ENCODE results near the gene PLA2G4A.

Gene PLA2G4A

DNA sequence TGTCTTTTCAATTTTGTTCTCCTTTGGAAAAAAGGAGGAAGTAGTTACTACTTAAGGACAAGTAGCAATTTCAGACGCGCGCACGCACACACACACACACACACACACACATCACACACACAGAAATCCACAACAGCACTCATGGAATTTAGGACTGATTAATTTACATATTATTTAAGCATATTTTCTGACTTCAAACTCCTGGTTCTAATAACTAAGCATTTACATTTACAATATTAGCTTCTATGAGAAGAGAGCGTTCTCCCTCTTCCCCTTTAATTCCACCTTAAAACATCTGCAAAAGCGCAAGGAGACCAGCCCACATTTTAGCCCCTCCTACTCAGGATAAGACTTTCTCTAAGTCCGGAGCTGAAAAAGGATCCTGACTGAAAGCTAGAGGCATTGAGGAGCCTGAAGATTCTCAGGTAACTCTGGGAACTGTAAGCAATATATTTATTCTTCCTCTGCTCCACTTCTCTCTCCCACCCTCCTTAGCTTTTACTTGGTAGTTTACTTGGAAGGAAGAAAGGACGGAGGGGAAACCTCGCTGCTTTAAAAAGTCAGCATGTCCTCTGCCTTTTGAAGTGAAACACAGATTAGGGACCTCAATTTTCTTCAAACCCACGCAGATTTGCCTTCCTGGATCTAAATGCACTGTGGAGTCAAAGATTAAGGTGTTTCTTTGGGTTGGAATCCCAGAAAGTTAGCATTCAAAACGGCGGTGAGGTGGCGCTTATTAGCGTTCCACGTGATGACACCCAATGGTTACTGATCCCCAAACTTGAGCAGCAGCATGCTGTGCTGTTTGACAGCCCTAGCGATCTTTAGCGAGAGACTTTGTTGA, at the start of gene PLA2G4A:
Gene PLA2G4A, plus strand, starts transcription at position 339 of the 844 bp plus-strand sequence. CDS start 25,406 bp downstream, outside the sequence.
- peak; percentile 81 for DNase-seq

DNA sequence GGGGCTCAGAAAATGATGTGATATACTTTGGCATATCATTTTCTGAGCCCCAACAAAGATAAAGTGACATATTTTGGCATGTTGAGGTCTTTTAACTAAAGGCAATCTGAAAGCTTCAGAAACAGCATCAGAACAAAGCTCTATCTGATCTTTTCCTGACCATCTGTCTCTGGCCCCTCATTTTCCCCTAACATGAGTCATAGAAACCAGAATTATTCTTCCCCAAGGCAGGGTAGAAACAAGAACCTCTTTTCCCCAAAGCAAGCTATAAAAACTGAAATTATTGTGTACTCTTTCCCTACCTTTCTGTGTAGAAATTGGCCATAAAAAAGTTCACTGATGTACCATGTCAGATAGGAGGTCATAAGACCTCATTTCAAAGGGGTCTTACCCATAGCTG, 48.7 kb upstream of the PLA2G4A start:
- no peak for DNase-seq

DNA sequence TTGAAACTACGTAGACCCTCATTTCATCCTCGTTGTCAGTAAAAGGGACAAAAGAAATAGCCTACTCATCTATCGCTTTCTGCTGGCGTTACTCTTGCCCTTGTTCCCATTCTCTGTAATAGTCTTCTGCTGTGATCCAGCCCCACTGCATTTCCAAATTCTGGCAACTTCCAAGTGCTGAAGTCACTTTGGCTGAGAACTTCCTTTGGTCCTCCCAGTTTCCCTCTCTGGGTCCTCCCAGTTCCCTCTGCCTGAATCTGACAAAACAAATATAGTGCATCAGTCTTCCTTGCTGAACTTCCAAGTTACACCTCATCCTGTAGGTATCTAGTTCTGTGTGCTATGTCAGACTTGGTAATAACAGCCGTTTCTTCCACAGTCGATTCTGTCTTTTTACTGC, 47.0 kb upstream of the PLA2G4A start:
- DNase-seq: no peak

DNA sequence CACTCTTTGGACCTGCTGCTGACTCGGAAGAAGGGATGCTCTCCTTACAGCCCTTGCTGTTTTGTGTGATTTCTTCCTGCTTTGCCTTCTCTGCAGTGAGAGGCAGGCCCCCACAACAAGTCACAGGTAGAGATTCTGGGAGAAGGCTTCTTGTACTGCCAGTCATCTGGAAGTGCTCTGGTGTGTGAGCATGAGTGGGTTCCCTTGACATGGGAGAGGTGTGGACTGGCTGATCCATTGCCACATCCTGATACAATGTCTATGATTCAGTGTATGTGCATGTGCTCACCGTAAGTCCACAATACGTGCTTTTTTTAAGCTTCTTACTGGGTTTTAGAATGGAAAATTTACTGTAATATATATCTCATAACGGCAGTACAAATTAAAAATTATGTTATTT, 46.0 kb upstream of the PLA2G4A start:
- no peak for DNase-seq

DNA sequence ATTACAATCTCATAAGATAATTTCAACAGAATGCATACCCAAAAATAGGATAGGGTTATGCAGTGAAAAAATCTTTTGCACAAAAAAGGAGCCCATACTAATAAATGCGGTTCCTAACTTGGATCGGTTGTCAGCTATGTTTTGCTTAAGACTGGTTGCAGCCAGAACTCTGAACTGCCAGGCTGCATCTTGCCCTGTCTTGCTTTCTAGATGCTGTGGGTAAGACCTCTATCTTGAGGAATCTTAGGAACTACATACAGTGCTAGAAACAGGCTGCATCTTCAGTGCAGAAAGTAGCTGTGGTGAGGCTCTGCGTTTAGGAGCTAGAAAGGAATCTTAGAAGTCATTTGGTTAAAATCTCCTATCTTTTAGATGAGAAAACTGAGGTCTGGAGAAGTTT, 45.6 kb upstream of the PLA2G4A start:
- no peak for DNase-seq

DNA sequence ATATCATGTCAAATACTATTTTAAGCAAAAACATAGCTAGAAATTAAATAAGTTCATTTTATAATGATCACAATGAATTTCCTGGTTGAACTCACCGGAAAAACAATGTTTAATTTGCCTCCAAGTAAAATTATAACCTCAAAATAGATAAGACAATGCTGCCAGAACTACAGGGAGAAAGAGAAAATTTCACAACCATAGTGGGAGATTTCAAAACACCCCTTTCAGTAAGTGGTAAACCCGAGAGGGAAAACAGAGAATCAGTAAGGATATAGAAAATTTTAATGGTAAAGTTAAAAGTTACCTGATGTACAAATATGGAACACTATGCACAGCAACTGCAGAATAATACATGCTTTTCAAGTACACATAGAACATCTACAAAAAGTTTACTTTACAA, 43.2 kb upstream of the PLA2G4A start:
- no peak for DNase-seq

DNA sequence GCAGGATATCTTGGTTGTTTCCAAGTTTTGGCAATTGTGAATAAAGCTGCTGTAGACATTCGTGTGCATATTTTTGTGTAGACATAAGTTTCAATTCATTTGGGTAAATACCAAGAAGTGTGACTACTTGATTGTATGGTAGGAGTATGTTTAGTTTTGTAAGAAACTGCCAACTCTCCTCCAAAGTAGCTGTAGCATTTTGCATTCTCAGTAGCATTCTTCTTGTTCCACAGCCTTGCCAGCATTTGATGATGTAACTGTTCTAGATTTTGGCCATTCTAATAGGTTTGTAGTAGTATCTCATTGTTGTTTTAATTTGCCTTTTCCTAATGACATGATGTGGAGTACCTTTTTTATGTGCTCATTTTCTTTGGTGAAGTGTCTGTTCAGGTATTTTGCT, 38.6 kb upstream of the PLA2G4A start:
- no peak for DNase-seq

DNA sequence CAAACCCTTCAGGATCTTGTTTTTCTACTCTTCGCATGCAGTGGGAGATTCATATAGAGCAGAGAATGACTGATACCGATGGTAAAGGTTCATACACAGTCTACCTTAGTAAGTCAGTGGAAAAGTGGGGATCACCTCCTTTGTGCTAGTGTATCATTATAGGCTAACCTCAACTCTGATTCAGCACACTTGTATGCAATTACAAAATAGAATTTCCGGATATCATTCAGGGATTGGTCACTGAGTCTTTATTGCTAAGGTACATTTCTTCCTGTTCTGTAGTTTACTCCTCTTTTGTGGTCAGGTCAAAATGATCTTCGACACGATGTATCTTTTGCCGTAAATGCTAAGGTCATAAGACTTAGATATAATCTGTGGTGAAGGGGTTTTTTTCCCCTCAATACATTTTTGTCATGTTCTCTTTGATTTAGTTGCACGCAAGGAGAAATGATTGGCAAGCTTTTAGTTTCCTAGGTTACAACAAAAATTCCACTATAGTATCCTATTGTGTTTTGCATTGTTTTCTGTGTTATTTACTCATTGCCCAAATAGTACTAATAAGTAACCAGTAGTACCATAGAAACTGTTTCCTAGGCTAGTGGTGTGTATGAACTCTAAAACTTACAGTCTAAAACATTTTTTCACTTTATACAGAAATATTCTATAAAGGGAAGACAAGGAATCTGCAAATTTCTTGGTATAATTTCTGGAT, 35.7 kb upstream of the PLA2G4A start:
- no peak for DNase-seq

DNA sequence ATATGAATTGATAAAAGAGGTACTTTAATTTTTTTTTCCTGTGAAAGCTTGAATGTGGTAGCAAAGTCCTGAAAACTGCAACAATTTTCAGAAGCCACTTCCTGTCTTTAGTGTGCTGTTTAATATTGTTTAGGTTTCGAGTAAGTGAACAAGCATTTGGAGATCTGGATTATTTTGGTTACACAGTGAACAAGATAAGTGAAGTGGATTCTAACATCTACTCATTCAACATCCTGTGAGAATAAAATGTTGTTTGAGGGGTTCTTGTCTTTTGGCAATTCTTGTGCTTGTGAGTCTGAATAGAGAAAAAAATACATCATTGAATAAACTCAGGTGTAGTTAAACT, 35.2 kb upstream of the PLA2G4A start:
- DNase-seq: no peak

DNA sequence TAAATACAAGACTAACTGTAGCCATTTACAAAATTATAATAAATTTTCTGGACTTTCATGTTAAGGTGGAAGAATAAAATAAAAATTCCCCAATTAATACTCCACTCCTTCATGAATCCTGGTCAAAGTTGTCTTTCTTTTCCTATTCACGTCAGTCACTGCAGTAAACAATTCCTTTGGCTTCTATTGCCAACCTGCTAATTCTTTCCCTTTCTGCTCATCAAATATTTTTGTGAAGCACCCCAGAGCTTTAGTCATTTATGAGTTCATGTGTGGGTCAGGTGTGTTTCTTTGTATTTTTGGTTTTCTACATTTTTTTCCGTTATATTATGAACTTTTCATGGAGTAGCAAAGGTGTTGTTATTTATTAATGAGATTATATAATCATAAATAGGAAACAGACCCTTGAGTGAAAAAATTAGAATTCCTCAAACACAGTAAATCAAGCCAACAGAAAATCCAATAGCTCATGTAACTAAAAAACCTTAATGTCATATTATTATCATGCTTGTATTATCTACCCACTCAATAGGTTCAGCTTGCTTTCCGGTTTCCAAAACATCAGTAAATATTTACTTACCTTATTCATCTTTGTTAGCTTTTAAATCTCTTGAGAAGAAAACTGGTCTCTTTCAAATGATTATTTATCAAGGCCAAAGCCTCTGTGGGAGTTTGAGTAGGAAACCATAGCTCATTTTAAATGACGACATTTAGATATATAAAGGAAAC, 29.6 kb upstream of the PLA2G4A start:
- no peak for DNase-seq

DNA sequence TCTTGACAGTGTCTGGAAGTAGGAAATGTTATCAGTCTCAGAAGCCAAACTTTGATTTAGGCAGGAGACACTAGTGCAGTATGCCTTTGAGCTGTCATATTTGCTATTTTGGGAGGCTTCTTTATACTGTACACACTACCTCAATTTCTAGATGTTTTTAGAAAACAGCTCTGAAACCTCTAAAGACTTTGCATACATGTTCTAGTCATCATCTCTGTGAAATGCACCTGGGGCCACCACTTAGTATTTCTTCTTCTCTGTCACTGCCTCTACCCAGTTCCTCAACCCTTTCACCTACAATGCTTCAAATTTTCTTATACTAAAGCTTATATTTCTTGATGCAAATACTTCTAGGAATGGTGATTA, 29.1 kb upstream of the PLA2G4A start:
- no peak for DNase-seq

DNA sequence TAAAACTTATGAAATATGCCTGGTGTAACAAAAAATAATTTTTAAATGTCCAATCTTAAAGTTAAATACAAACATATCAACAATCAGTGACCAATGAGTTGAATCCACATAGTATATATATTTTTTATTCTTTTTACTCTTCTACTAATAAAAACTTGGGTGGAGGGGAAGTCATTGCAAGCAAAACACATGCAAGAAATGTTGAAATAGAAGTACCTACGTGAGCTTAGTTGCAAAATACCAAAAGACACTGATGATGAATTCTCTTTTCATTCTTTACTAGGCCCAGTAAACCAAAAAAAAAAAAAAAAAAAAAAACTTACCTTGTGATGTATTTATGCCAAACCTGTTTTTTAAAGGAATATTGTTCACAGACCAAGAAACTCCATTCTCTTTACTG, 26.4 kb upstream of the PLA2G4A start:
- DNase-seq: no peak

DNA sequence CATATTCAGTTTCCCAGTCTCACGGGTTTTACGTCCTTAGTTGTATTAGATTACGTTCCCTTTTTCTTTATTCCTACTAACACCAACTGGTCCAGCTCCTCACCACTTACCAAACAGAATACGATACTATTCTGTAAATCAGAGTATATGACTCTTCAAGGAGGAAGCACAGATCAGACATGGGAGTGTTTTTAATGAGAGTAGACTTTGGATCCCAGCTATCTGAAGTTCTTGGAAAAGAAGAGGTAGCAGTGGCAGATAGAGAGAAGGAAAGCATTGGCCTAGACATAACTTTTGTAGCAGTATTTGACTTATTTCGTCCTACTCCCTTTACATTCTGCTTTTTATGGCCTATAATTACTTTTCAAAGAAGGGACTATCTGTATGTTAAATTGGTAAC, 24.1 kb upstream of the PLA2G4A start:
- no peak for DNase-seq

DNA sequence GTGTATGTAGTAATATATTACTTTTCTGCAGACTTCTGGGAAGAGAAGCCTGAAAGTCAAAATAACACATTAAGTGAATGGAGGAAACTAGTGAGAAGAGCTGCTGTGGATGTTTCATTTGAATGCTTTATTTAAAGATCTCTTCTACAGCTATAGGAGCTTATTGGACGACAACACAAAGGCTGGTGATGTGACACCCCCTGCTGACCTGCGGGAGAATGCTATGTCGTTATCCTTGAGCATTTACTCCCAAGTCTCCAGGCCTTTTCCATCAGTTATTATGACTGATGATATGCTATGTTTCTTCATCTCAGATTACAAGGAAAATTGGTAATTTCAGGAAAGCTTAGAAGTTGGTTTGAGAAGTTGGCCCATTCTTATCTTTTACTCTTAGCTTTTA, 22.3 kb upstream of the PLA2G4A start:
- DNase-seq: no peak

DNA sequence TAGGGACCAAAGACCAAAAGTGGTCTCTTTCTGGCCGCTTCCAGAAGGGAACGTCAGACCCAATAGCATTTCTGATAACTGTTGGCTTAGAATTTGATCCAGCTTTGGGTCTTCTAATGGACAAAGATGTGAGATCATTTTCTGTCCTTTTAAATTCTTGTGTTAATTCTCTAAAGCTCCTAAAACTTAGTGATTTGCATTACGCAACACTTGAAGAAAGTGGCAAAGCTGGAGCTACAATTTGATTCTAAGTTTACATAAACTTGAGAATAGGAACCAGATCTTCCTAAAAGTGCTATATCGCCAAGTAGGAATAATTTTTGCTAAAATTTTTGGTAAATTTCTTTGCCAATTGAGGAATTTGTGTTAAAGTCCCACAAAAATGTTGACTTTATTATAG, 21.6 kb upstream of the PLA2G4A start:
- no peak for DNase-seq

DNA sequence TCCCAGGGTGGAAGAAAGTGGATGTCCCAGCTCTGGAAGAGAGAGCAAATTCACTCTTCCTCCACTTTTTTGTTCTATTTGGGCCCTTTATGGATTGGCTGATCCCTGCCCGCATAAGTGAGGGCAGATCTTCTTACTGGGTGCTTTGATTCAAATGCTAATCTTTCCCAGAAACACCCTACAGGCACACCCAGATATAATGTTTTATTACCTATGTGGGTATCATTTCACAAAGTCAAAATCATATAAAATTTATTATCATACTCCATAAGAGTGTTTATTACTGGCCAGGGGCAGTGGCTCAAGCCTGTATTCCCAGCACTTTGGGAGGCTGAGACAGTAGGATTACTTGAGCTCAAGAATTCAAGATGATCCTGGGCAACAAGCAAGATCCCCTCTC, 16.9 kb upstream of the PLA2G4A start:
- DNase-seq: no peak

DNA sequence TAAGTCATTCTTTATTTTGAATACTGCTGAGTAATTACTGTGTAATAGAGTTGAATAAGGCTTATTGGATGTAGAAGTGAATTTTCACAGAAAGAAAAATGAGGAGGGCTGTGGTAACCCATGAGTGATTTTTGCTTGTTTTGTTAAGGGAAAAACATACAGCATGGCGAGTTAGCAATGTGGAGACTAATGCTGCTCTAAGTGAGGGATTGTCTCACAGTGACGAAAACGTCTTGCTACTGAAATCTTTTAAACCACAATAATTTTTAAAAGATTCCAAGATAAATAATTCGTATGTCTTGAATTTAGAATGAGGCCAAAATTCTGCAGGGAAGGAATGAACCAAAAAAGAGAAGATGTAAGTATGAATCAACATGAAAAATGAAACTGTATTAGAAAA, 16.2 kb upstream of the PLA2G4A start:
- peak; percentile 16 for DNase-seq

DNA sequence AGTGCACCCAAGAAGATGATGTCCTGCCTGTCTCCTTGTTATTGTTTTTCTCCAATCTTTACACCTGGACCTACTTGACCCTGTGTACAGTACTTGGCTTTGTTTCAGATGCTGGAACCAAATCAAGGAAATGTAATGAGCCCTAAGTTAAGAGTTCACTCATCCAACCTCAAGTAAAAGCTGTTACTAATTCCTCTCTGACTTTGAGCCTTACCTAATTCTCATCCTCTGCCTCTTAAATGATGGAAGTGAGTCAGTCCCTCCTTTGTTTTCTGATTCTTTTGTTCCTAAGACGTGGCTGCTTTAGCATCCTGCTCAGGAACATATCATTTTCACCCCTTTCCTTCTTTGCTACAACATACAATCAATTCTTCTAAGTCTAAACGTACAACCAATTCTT, 15.3 kb upstream of the PLA2G4A start:
- no peak for DNase-seq

DNA sequence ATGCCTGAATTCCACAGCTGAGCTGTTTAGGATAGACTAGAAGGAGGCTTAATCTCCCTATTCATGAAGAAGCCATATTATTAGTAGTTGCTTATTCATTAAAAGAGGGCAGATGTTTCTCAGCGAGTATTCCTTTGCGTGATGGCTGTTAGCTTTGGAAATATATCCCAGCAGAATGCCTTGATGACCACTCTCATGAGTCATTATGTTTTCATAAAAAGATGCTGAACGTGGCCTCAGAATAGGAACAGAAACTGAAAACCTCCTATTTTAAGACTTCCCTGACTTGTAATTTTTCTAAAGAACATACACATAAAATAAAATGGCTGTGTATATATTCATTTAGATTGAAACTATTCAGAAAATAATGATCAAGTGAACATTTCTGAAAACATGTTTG, 9.6 kb upstream of the PLA2G4A start:
- no peak for DNase-seq

DNA sequence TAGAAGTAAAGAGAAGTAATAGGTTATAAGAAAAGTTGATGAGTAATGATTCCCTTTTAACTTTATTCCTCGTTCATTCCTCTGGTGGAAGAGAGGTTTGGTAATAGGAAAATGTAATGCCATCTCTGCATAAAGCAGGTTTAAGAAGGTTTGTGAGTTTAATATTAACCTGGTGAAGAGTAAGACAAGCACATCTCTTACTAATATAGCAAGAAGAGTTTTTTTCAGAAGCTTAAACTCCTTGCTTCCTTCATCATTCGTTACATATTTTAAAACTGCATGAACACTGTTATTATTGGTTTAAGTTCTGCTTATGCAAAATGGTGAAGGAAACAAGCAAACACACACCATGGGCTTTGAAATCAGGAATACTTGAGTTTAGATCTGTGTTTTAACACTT, 9.2 kb upstream of the PLA2G4A start:
- no peak for DNase-seq

DNA sequence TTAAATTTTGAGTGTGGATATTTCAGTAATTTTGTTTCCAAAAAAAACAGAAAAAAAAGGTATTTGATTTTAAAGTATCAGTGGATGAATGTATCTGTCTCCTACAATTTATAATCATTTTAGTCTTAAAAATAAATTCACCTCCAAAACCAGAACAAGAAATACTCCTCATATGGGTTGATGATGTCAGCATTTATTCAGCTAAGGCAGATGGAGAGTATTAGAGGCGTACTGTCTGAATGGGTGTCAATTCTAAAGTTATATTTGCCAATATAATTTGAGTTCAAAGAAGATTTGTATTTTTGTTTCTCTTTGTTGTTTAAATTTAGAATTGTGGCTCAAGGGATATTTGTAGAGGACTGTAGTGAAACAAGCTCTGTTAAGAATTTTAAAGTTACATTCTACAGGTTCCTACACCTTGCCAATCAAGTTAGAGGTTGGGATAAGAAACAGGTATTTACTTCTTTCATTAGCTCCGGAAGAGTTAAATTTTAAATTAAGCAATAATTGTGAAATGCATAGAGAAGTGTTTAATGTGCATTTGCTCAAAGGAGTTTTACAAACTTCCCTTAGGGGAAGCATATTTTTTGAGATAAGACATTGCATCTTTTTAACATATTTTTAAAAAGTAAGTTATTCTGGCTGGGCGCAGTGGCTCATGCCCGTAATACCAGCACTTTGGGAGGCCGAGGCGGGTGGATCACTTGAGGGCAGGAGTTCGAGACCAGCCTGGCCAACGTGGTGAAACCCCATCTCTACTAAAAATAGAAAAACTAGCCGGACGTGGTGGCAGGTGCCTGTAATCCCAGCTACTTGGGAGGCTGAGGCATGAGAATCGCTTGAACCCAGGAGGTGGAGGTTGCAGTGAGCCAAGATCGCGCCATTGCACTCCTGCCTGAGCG, 1.2 kb downstream of the PLA2G4A start:
- no peak for DNase-seq

DNA sequence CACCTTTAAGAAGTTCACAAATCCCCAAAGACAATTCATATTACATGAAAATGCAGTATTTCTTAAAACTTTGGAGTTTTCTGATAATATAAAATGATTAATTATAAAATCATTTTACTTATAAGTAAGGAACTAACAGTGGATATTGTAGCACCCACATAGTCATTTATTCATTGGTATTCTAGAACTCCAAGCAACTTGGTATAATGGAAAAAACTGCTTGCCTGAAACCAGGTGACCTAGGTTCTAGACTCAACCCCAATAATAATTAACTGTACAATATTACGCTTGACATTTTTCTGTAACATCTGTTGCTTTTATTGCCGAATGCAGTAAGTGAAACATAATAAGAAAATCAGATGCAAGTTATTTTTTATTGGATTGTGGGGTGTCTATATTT, 2.4 kb downstream of the PLA2G4A start:
- DNase-seq: no peak

DNA sequence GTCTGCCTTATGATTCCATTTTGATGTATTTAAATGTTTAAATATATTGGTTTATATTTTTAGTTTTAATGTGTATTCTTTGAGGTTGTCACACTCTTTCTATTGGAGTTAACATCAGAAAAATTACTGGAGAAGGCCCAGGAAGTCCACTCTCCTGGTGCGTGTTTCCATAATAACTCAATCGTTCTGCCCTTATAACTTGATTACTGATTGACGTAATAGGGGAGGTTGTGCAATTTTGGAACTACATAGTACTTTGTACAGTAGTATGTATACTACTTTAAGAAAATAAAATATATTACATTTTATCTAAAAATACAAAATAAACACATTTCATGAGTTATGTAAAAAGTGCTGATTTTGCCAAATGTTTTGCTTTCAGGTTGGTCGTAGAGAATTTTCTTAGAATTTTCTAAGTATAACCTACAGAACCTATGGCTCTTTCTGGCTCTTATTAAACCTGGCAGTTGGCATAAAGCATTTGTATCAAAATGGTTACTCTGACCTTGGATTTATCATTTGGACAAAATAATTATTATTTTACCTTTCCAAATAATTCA, 5.7 kb downstream of the PLA2G4A start:
- DNase-seq: no peak
